GM19023 (cell line): ENCODE data around the gene HYOU1.
"Not testable (repeated sequence)": the region's sequence is repeated elsewhere in the genome, so short reads cannot be mapped to it uniquely, and the experiment has no call there.

Source experiments
- ATAC-seq: cut with Tn5 transposase; IDR thresholded peaks from one replicate; pipeline ENCODE4 v1.9.1; 2021; ENCODE audit warnings: mild to moderate bottlenecking, moderate library complexity; ENCODE audit not compliant: unreplicated experiment

The HYOU1 gene

GRCh38 chr11:119087747-119088241, 30.8 kb upstream of the HYOU1 start:
- no peak for ATAC-seq

- no peak for ATAC-seq
Measured at GRCh38 chr11:119087123-119087522, 30.1 kb upstream of the HYOU1 start.

GRCh38 chr11:119085437-119085847, 28.4 kb upstream of the HYOU1 start:
- no peak for ATAC-seq

DNA sequence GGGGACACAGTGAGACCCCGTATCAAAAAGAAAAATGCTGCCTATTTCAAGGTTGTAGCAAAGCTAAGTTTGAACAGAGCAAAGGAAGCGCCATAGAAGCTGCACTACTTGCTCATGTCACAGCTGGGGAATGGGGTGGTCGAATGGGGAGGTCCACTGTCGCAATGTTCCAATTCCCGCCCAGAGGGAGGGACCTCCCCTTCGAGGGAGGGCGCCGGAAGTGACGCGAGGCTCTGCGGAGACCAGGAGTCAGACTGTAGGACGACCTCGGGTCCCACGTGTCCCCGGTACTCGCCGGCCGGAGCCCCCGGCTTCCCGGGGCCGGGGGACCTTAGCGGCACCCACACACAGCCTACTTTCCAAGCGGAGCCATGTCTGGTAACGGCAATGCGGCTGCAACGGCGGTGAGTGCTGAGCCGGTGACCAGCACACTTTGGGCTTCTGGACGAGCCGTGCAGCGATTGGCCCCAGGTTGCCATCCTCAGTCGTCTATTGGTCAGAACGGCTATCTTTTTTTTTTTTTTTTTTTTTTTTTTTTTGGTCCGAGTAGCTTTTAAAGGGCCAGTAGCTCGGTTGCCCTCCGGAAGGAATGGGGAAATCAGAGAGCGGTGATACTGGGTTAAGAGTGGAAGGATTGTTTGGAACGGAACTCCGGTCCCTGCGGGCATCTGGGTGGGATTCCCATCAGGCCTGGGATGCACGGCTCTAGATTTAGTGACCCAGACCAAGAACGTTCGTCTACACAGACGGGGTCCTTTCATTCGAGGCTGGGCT, 27.8 kb upstream of the HYOU1 start, which contains the start of gene HMBS:
HMBS (plus strand) TSS at position 219 of the 774 bp plus-strand sequence; CDS start at position 372, 153 bp downstream.
- peak; percentile 89 for ATAC-seq

- no peak for ATAC-seq
Measured at GRCh38 chr11:119081682-119082260, 24.8 kb upstream of the HYOU1 start.

- ATAC-seq: no peak
Measured at GRCh38 chr11:119078675-119079420, 21.8 kb upstream of the HYOU1 start.

DNA sequence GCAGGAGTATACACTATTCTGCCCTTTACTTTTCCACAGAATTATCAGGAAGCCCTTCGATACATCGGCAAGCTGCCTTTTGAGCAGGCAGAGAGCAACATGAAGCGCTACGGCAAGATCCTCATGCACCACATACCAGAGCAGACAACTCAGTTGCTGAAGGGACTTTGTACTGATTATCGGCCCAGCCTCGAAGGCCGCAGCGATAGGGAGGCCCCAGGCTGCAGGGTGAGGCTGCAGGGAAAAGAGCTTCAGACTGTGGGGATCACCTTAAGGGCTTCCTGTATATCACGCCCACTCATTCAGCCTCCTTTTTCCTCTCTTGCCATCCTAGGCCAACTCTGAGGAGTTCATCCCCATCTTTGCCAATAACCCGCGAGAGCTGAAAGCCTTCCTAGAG, 20.8 kb upstream of the HYOU1 start:
- no peak for ATAC-seq

- peak; percentile 95 for ATAC-seq
Measured at GRCh38 chr11:119067371-119068222, 10.6 kb upstream of the HYOU1 start, which contains the start of gene VPS11. VPS11 (plus strand) TSS chr11:119067818; CDS start chr11:119067824, 6 bp downstream.

GRCh38 chr11:119065369-119065768, 8.4 kb upstream of the HYOU1 start:
- ATAC-seq: no peak

DNA sequence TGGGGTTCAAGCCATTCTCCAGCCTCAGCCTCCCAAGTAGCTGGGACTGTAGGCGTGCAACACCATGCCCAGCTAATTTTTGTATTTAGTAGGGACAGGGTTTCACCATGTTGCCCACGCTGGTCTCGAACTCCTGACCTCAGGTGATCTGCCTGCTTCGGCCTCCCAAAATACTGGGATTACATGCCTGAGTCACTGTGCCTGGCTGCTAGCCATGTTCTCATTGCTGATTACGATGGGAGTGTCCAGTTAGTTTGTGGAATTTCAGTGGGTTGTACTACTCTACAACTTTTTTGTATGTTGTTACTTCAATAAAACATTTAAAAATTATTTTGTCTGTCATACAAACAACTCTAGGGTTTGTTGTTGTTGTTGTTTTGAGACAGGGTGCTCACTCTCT, 5.8 kb upstream of the HYOU1 start:
- no peak for ATAC-seq

DNA sequence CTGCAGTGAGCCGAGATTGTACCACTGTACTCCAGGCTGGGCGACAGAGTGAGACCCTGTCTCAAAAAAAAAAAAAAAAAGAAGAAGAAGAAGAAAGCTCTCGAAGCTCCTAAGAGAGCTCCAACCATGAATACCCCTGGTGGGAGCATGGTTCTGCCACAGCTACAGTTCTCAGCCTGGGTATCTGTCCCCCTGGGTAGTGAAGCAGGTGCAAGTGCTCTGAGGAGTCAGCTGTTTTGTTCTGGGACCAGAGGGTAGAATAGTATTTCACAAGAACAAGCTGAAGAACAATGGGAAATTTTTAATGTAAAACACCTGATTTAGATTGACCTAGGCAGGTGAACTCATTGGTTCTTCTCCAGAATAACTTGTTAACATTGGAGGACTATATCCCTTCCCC, 4.3 kb upstream of the HYOU1 start:
- no peak for ATAC-seq

- not testable (repeated sequence) for ATAC-seq
Measured at GRCh38 chr11:119059128-119059527, 2.1 kb upstream of the HYOU1 start.

DNA sequence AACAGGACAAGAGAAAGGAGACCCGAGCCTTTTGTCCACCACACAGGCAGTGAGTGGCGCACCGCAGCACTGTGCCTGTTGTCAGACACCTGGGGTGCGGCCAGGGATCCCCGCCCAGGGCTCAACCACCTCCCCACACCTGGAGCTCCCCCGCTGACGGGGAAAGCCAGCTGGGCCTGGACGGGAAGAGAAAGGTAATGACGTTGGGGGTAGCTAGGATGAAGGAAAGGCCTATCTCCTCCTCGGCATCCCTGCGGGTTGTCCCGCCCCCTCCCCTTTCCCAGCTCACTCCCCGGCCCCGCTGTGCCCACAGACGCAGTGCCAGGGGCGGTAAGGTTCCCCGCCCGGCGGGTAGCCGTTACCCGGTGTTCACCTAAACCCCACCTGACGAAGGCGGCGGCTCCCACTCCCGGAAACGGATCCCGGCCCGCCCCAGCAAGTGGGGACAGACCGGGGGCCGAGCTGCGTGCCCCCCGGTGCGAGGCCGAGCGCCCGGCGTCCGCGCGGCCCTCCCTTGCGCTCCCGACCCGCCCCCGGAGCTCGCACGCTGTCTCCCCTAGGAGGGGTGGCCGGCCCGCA, 495 bp downstream of the HYOU1 start:
- peak; percentile 11 for ATAC-seq

- no peak for ATAC-seq
Measured at GRCh38 chr11:119055901-119056300, 1.1 kb downstream of the HYOU1 start.

- ATAC-seq: no peak
Measured at GRCh38 chr11:119054418-119054817, 2.6 kb downstream of the HYOU1 start.

DNA sequence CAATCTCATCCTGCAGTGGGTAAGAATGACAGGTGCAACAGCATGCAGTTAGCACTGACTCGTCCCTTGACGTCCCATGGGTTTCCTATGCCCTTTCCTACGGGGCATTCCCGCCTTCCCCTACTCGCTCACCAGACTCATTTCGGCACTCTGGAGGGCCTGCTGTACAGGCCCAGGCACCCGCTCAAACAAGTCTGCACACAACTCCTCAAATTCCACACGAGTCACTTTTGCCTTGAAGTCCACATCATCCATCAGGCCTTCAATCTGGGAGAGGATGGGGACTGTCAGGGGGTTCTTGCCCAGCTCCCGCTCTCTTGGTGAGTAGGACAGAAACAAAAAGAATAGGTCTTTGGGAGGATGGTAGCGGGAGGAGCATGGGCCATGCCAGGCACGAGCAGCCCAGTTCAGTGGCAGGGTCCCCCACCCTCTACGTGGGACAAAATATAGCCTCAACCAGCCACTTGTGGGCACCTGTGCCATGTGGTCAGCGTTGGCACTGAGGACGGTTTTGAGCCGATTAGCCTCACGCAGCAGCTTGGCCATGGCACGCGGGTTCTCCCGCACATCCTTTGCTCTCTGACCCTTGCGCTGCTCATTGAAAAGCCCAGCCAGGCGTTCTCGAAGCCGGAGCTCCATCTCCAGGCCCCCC, 4.7 kb downstream of the HYOU1 start:
- no peak for ATAC-seq

DNA sequence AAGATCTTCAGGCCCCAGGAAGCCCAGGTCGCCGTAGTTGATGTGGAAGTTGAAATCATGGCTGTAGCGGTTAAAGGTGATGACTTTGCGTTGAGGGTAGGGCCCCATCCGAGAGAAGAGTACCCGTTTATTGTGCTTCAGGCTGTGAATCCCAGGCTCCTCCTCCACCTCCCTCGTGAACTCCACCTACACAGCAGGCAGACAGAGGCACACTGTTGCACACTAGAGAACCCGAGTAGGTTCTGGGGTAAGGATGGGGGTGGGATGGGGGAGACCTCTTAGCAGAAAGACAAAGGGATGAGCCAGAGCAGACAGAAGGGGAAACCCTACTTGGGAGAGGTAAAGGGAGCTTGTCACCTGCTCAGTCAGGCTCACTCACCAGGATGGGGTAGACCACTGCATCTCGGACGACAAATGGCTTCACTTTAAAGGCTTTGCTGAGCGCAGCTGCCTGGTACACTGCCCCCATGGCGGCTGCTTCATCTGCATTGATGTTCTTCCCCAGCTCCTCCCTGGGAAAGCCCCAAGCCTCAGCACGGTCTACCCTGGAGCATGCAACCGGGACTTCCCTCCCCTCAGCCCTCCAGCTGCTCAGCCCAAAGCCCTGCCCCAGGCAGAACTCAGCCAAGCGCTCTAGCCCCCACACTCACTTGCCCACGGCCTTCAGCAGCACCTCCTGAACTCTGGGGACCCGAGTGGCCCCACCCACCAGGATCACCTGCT, 5.4 kb downstream of the HYOU1 start:
- peak; percentile 59 for ATAC-seq

GRCh38 chr11:119049081-119049480, 7.9 kb downstream of the HYOU1 start:
- no peak for ATAC-seq

GRCh38 chr11:119048644-119049043, 8.4 kb downstream of the HYOU1 start:
- no peak for ATAC-seq
